K562 (cell line): ENCODE measurements around the gene TTC32.

Experiments used
- ESRRA ChIP-seq: fragments of 450-650 bp; IDR thresholded peaks from 2 replicates; pipeline ENCODE4 v1.6.1; 2014; ENCODE audit warnings: low read depth, mild to moderate bottlenecking, moderate library complexity, borderline replicate concordance
- HNRNPUL1 ChIP-seq: fragments of 200-400 bp; formaldehyde crosslinking; IDR thresholded peaks from 2 replicates; pipeline ENCODE4 v1.6.1; 2017; ENCODE audit warnings: low read length
- KLF13 ChIP-seq: fragments of 450-650 bp; IDR thresholded peaks from 2 replicates; pipeline ENCODE4 v1.6.1; 2016; ENCODE audit warnings: missing genetic modification characterization, low read depth, mild to moderate bottlenecking, missing compliant biosample characterization, moderate library complexity, borderline replicate concordance
- MAFG ChIP-seq: fragments of 450-650 bp; conservative IDR thresholded peaks from 2 replicates; pipeline ENCODE4 v1.6.1; 2016; ENCODE audit warnings: missing genetic modification characterization, missing compliant biosample characterization
- MTA2 ChIP-seq: fragments of 450-650 bp; IDR thresholded peaks from 2 replicates; pipeline ENCODE4 v1.6.1; 2016; ENCODE audit warnings: low read depth
- MYC ChIP-seq, 2 experiments: fragments of 250-450 bp in 1 of 2; sonication (Bioruptor Pico) in 1 of 2; IDR thresholded peaks; 2 replicates each; pipeline versions ENCODE4 v1.5.1 to v1.6.1; 2012 to 2021; ENCODE audit warnings: low read depth in 2 of 2, borderline replicate concordance in 1 of 2, improper control_type of control experiment in 1 of 2, low read length in 1 of 2, mild to moderate bottlenecking in 1 of 2, moderate library complexity in 1 of 2
- SIX5 ChIP-seq, 2 experiments: IDR thresholded peaks; 2 replicates each; pipeline ENCODE4 v1.6.1; 2011; ENCODE audit warnings: low read length in 2 of 2, borderline replicate concordance in 1 of 2, low read depth in 1 of 2, mild to moderate bottlenecking in 1 of 2, moderate library complexity in 1 of 2; ENCODE audit not compliant: insufficient read depth in 1 of 2
- ZNF75A ChIP-seq: fragments of 450-650 bp; formaldehyde crosslinking; IDR thresholded peaks from 2 replicates; pipeline ENCODE4 v1.4.0; 2020; ENCODE audit warnings: mild to moderate bottlenecking
- TF ChIP-seq, protein P1 (sequence below), 2 experiments: fragments of 450-650 bp; conservative IDR thresholded peaks; 2 replicates each; pipeline ENCODE4 v1.6.1; 2017; ENCODE audit warnings: mild to moderate bottlenecking in 2 of 2, moderate library complexity in 2 of 2

DNA sequence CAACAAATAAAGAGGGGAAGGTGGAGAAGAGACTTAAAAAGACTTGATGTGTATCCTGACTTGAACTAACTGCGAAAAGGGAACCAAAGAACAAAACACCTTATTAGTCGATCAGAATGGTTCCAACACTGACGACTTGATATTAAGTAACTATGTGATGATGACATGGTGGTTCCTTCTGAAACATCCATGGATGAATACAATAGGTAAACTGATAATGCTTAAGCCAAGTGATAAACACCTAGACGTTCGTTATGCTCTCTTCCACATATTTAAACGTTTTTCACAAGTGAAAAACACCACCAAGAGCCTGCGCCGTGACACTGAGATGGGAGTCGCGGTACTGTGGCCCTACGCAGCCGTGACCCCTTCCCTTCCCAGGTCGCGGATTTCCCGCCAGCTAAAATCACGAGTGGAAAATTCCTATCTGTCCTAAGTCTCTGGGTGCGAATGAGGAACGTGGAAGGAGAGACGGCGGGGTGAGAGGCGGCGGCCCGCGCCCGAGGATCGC is 797 bp downstream of the TTC32 start:
- TF ChIP-seq MTA2 (no peak), SIX5 (IDR thresholded peaks at IDR 0.05; ENCODE audit: borderline replicate concordance in 1 of 2, insufficient read depth in 1 of 2, low read depth in 1 of 2, low read length in 2 of 2) (no peak), ESRRA (no peak), MAFG (tag) (no peak), KLF13 (tag) (0 out of 2 replicates have a peak, but pooled peaks have one; percentile 0), ZNF75A (no peak), MYC (IDR thresholded peaks at IDR 0.05; ENCODE audit: low read depth, low read length) (no peak), MYC (CRISPR knock-in tag; IDR thresholded peaks at IDR 0.05; ENCODE audit: borderline replicate concordance, low read depth) (no peak), HNRNPUL1 (no peak)
- TF ChIP-seq, protein P1, sequence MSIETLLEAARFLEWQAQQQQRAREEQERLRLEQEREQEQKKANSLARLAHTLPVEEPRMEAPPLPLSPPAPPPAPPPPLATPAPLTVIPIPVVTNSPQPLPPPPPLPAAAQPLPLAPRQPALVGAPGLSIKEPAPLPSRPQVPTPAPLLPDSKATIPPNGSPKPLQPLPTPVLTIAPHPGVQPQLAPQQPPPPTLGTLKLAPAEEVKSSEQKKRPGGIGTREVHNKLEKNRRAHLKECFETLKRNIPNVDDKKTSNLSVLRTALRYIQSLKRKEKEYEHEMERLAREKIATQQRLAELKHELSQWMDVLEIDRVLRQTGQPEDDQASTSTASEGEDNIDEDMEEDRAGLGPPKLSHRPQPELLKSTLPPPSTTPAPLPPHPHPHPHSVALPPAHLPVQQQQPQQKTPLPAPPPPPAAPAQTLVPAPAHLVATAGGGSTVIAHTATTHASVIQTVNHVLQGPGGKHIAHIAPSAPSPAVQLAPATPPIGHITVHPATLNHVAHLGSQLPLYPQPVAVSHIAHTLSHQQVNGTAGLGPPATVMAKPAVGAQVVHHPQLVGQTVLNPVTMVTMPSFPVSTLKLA (conservative IDR thresholded peaks at IDR 0.05): no peak
